Hepatocyte (in vitro differentiated cells): ENCODE data around the gene PIGU.

Experiments used
- EZH2 ChIP-seq: fragments of 200-600 bp; sonication (generic); IDR thresholded peaks from 2 replicates; pipeline ENCODE4 v1.6.1; 2016; ENCODE audit warnings: antibody characterized with exemption, mild to moderate bottlenecking, borderline replicate concordance
- TF ChIP-seq, protein P1 (sequence below): fragments of 200-600 bp; sonication (generic); IDR thresholded peaks from 2 replicates; pipeline ENCODE4 v1.5.1; 2016; ENCODE audit warnings: antibody characterized with exemption, mild to moderate bottlenecking; ENCODE audit not compliant: poor library complexity

DNA sequence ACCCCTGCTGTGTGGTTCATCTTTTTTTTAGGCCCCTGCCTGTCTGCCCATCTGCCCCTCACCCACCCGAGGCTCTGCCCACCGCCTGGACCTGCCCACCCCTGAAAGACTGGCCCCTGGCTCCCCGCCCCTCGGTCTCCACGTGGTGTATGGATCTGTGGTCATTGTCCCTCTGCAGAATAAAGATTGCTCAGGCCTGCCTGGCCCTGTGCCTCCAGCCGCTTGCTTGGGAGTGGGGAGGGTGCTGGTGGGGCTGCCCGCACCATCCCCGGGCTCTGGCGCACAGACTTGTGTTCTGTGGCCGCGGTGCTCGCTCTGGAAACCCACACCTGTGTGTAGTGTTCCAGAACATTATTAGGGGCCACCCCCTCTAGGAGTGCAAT lies 116.8 kb downstream of the PIGU start:
- TF ChIP-seq, protein P1, sequence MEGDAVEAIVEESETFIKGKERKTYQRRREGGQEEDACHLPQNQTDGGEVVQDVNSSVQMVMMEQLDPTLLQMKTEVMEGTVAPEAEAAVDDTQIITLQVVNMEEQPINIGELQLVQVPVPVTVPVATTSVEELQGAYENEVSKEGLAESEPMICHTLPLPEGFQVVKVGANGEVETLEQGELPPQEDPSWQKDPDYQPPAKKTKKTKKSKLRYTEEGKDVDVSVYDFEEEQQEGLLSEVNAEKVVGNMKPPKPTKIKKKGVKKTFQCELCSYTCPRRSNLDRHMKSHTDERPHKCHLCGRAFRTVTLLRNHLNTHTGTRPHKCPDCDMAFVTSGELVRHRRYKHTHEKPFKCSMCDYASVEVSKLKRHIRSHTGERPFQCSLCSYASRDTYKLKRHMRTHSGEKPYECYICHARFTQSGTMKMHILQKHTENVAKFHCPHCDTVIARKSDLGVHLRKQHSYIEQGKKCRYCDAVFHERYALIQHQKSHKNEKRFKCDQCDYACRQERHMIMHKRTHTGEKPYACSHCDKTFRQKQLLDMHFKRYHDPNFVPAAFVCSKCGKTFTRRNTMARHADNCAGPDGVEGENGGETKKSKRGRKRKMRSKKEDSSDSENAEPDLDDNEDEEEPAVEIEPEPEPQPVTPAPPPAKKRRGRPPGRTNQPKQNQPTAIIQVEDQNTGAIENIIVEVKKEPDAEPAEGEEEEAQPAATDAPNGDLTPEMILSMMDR = no peak
- TF ChIP-seq EZH2 = no peak
